OCI-LY3 (cell line): Measurements from ENCODE around the gene DNAH5.

Experiments used
- H2AFZ ChIP-seq: fragments of 200-600, 300-600 bp; shearing (Covaris generic); 2 replicates; pipeline ENCODE4 v1.6.0; 2014; ENCODE audit warnings: antibody characterized with exemption, low read depth, low read length
- H3K27ac ChIP-seq: fragments of 200-600, 300-600 bp; sonication (generic); 2 replicates; pipeline ENCODE4 v1.5.1; 2014; ENCODE audit warnings: mild to moderate bottlenecking, low read length, moderate library complexity, mixed read lengths
- H3K27me3 ChIP-seq: fragments of 200-600, 300-600 bp; sonication (generic); 2 replicates; pipeline ENCODE4 v1.6.1; 2014; ENCODE audit warnings: low read depth, low read length, mixed read lengths
- H3K36me3 ChIP-seq: fragments of 200-600, 300-600 bp; sonication (generic); replicated peaks from 2 replicates; pipeline ENCODE3; 2014; ENCODE audit warnings: low read depth, low read length, mixed read lengths
- H3K4me1 ChIP-seq: fragments of 300-600, 200-600 bp; sonication (generic); 2 replicates; pipeline ENCODE4 v1.6.1; 2014; ENCODE audit warnings: low read length, mixed read lengths
- H3K4me2 ChIP-seq: fragments of 200-600, 300-600 bp; sonication (generic); 2 replicates; pipeline ENCODE4 v1.6.1; 2014; ENCODE audit warnings: low read length, mixed read lengths
- H3K4me3 ChIP-seq: fragments of 300-600, 200-600 bp; sonication (generic); 2 replicates; pipeline ENCODE4 v1.5.1; 2014; ENCODE audit warnings: antibody characterized with exemption, mild to moderate bottlenecking, low read length, moderate library complexity
- H3K79me2 ChIP-seq: fragments of 300-600, 200-600 bp; shearing (Covaris generic); 2 replicates; pipeline ENCODE4 v1.6.1; 2014; ENCODE audit warnings: mild to moderate bottlenecking, low read length, mixed read lengths
- H3K9ac ChIP-seq: fragments of 300-600, 200-600 bp; shearing (Covaris generic); 2 replicates; pipeline ENCODE4 v1.6.0; 2014; ENCODE audit warnings: mild to moderate bottlenecking, low read length, moderate library complexity
- H3K9me3 ChIP-seq: fragments of 200-600, 300-600 bp; shearing (Covaris generic); 2 replicates; pipeline ENCODE4 v1.6.1; 2014; ENCODE audit warnings: low read length, mixed read lengths; ENCODE audit not compliant: insufficient read depth
- H4K20me1 ChIP-seq: fragments of 200-600, 300-600 bp; sonication (generic); 2 replicates; pipeline ENCODE4 v1.6.1; 2016; ENCODE audit warnings: low read length, mixed read lengths; ENCODE audit not compliant: insufficient read depth
- CTCF ChIP-seq: fragments of 200-600, 300-600 bp; sonication (generic); IDR thresholded peaks from 2 replicates; pipeline ENCODE4 v1.5.1; 2014; ENCODE audit warnings: antibody characterized with exemption, low read length, low read depth
- EZH2phosphoT487 ChIP-seq: fragments of 200-600 bp; shearing (Covaris generic); IDR thresholded peaks from 2 replicates; pipeline ENCODE4 v1.6.1; 2018; ENCODE audit warnings: antibody characterized with exemption, mixed run types, low read depth

DNAH5 gene

GRCh38 chr5:13735691-13736090, 208.8 kb downstream of the DNAH5 start:
- TF ChIP-seq CTCF (no peak), EZH2phosphoT487 (no peak)
- no peaks in the 10 kb centered on the region for H3K36me3 ChIP-seq
- H3K9ac ChIP-seq: no peak overlapping the region
- no peak overlapping the region for H2AFZ ChIP-seq
- no peaks in the 10 kb centered on the region for H3K9me3 ChIP-seq
- H3K4me1 ChIP-seq: no peaks in the 10 kb centered on the region
- no peaks in the 10 kb centered on the region for H4K20me1 ChIP-seq
- no peak overlapping the region for H3K4me3 ChIP-seq
- H3K79me2 ChIP-seq: no peaks in the 10 kb centered on the region
- H3K27ac ChIP-seq: no peak overlapping the region
- no peak overlapping the region for H3K4me2 ChIP-seq
- H3K27me3 ChIP-seq: no peaks in the 10 kb centered on the region

GRCh38 chr5:13731121-13731628, 213.3 kb downstream of the DNAH5 start:
- no peaks in the 10 kb centered on the region for H4K20me1 ChIP-seq
- no peak overlapping the region for H3K27ac ChIP-seq
- no peak overlapping the region for H2AFZ ChIP-seq
- TF ChIP-seq EZH2phosphoT487 (no peak), CTCF (no peak)
- no peaks in the 10 kb centered on the region for H3K36me3 ChIP-seq
- H3K4me2 ChIP-seq: no peak overlapping the region
- no peaks in the 10 kb centered on the region for H3K79me2 ChIP-seq
- H3K9ac ChIP-seq: no peak overlapping the region
- no peak overlapping the region for H3K4me3 ChIP-seq
- no peaks in the 10 kb centered on the region for H3K9me3 ChIP-seq
- H3K4me1 ChIP-seq: no peaks in the 10 kb centered on the region
- H3K27me3 ChIP-seq: no peaks in the 10 kb centered on the region

- no peak overlapping the region for H3K9ac ChIP-seq
- no peak overlapping the region for H3K27ac ChIP-seq
- H3K9me3 ChIP-seq: no peaks in the 10 kb centered on the region
Measured at GRCh38 chr5:13708906-13709305, 235.6 kb downstream of the DNAH5 start.

GRCh38 chr5:13708432-13708831, 236.1 kb downstream of the DNAH5 start:
- H3K4me3 ChIP-seq: no peak overlapping the region
- TF ChIP-seq EZH2phosphoT487: no peak
- no peak for TF ChIP-seq CTCF
- no peaks in the 10 kb centered on the region for H3K79me2 ChIP-seq
- H4K20me1 ChIP-seq: no peaks in the 10 kb centered on the region
- no peak overlapping the region for H3K4me2 ChIP-seq
- no peak overlapping the region for H2AFZ ChIP-seq
- no peaks in the 10 kb centered on the region for H3K4me1 ChIP-seq
- no peak overlapping the region for H3K27ac ChIP-seq
- no peaks in the 10 kb centered on the region for H3K27me3 ChIP-seq
- no peak overlapping the region for H3K9ac ChIP-seq
- H3K9me3 ChIP-seq: no peaks in the 10 kb centered on the region
- H3K36me3 ChIP-seq: no peaks in the 10 kb centered on the region

More at GRCh38 chr5:13708906-13709305, 235.6 kb downstream of the DNAH5 start:
- Histone ChIP-seq H3K27me3 (no peaks in the 10 kb centered on the region), H4K20me1 (no peaks in the 10 kb centered on the region), H3K4me2 (no peak overlapping the region), H2AFZ (no peak overlapping the region), H3K4me3 (no peak overlapping the region), H3K36me3 (no peaks in the 10 kb centered on the region), H3K4me1 (no peaks in the 10 kb centered on the region), H3K79me2 (no peaks in the 10 kb centered on the region)
- TF ChIP-seq CTCF (no peak), EZH2phosphoT487 (no peak)
